ENCODE data around the gene RAB6B.

Gene RAB6B

GRCh38 chr3:133880886-133881455, 14.7 kb downstream of the RAB6B start:
- DNase-seq = no peak

GRCh38 chr3:133880287-133880686, 15.4 kb downstream of the RAB6B start:
- DNase-seq = no peak

- no peak for DNase-seq
Measured at GRCh38 chr3:133878518-133878917, 17.2 kb downstream of the RAB6B start.

GRCh38 chr3:133877221-133877620, 18.5 kb downstream of the RAB6B start:
- no peak for DNase-seq

GRCh38 chr3:133874761-133875438, 20.8 kb downstream of the RAB6B start:
- DNase-seq = no peak

GRCh38 chr3:133874344-133874743, 21.3 kb downstream of the RAB6B start:
- no peak for DNase-seq

GRCh38 chr3:133872781-133873180, 22.9 kb downstream of the RAB6B start:
- DNase-seq = no peak

GRCh38 chr3:133872161-133872560, 23.5 kb downstream of the RAB6B start:
- DNase-seq = no peak

GRCh38 chr3:133871368-133872090, 24.2 kb downstream of the RAB6B start:
- DNase-seq = no peak

- DNase-seq = no peak
Measured at GRCh38 chr3:133870822-133871221, 24.9 kb downstream of the RAB6B start.

- DNase-seq = no peak
Measured at GRCh38 chr3:133869586-133869985, 26.1 kb downstream of the RAB6B start.

- no peak for DNase-seq
Measured at GRCh38 chr3:133868758-133869475, 26.8 kb downstream of the RAB6B start.

- no peak for DNase-seq
Measured at GRCh38 chr3:133868186-133868585, 27.5 kb downstream of the RAB6B start.

- no peak for DNase-seq
Measured at GRCh38 chr3:133866141-133866540, 29.5 kb downstream of the RAB6B start.

- DNase-seq = no peak
Measured at GRCh38 chr3:133865136-133865855, 30.4 kb downstream of the RAB6B start.

- DNase-seq = no peak
Measured at GRCh38 chr3:133864616-133865015, 31.1 kb downstream of the RAB6B start.

GRCh38 chr3:133863911-133864310, 31.8 kb downstream of the RAB6B start:
- no peak for DNase-seq

- DNase-seq = no peak
Measured at GRCh38 chr3:133862161-133862560, 33.5 kb downstream of the RAB6B start.

- no peak for DNase-seq
Measured at GRCh38 chr3:133860519-133860918, 35.2 kb downstream of the RAB6B start.

GRCh38 chr3:133859381-133860234, 36.1 kb downstream of the RAB6B start:
- no peak for DNase-seq

- no peak for DNase-seq
Measured at GRCh38 chr3:133857767-133858166, 37.9 kb downstream of the RAB6B start.

GRCh38 chr3:133856316-133856715, 39.4 kb downstream of the RAB6B start:
- DNase-seq = no peak
